ENCODE measurements around the gene NCAPH2.
"Not testable (repeated sequence)": the region's sequence is repeated elsewhere in the genome, so short reads cannot be mapped to it uniquely, and the experiment has no call there.

The NCAPH2 gene

DNA sequence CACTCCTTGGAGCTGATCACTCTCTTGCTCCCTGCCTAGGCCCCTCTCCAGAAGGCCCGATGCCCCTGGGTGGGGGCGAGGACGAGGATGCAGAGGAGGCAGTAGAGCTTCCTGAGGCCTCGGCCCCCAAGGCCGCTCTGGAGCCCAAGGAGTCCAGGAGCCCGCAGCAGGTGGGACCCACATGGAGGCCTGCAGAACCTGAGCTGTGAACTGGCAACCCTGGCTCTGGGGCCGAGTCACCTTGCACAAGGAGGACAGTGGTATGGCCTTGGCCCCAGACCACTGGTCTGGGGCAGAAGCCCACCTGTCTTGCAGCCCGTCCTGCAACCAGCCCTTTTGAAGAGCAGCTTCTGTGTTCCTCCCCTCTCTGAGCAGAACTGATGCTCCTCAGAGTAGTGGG lies 11.1 kb downstream of the NCAPH2 start:
- DNase-seq (ENCODE audit: low spot score), result no peak

DNA sequence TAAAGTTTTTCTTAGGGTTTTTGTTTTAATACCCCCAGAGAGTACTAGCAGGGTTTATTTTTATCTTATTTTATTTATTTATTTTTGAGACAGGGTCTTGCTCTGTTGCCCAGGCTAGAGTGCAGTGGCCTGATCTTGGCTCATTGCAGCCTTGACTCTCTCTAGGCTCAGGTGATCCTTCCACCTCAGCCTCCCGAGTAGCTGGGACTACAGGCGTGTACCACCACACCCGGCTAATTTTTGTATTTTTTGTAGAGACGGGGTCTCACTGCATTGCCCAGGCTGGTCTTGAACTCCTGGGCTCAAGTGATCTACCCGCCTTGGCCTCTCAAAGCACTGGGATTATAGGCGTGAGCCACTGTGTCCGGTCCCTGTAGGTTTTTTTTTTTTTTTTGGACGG lies 12.2 kb downstream of the NCAPH2 start:
- DNase-seq (ENCODE audit: low spot score), result not testable (repeated sequence)

DNA sequence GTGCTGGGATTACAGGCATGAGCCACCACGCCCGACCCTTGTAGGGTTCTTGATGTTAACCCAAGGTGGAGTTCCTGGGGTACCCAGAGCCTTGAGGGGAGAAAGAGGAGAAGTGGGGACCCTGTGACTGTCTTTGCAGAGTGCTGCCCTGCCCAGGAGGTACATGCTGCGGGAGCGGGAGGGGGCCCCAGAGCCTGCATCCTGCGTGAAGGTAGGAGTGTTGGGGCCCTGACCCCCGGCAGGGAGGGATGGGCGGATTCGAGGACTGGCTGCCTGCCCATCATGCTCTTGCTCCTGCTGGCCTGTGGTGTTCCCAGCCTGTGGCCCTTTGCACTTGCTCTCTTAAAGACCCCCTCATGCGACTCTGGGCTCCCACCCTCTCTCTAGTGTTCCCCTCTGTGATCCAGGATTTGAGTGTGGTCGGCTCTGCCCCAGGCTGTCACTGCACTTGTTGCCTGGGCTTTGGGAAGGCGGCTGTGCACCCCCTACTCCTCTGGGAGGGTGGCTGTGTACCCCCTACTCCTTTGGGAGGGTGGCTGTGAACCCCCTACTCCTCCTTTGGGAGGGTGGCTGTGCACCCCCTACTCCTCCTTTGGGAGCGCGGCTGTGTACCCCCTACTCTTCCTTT lies 12.9 kb downstream of the NCAPH2 start:
- DNase-seq (ENCODE audit: low spot score), result no peak

DNA sequence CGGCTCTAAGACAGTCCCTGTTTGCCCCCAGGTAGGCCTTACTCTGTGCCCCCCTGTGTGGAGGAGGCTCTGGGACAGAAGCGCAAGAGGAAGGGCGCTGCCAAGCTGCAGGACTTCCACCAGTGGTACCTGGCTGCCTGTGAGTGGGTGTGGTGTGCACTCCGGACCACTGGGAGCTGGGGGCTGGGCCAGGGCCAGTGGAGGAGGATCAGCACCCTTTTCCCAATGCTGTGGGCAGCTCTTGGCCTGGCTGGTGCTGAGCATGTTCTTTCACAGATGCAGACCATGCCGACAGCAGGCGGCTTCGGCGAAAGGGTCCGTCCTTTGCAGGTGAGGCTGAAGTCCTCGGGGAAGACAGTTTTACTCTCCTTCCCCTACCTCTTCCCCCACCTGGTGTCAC lies 13.7 kb downstream of the NCAPH2 start:
- DNase-seq (ENCODE audit: low spot score), result no peak

DNA sequence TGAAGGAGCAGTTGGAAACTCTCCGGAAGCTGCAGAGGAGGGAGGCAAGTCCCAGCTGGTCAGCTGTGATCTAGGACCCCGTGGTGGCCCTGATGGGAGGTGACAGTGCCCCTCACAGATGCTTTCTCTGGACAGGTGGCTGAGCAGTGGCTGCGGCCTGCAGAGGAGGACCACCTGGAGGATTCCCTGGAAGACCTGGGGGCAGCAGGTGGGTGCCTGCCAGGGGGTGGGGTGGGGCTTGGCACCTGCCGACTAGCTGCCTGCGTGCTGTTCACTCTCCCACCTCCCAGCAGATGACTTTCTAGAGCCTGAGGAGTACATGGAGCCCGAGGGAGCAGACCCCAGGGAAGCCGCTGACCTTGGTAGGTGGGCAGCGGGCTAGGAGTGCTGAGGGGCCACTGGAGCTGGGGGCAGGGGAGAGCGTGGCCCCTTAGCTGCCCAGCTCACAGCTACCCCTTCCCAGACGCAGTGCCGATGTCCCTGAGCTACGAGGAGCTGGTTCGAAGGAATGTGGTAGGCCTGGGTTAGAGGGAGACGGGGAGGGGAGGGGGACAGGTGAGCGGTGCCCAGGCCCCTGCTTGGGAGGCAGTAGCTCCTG lies 14.3 kb downstream of the NCAPH2 start:
- no peak for DNase-seq (ENCODE audit: low spot score)

DNA sequence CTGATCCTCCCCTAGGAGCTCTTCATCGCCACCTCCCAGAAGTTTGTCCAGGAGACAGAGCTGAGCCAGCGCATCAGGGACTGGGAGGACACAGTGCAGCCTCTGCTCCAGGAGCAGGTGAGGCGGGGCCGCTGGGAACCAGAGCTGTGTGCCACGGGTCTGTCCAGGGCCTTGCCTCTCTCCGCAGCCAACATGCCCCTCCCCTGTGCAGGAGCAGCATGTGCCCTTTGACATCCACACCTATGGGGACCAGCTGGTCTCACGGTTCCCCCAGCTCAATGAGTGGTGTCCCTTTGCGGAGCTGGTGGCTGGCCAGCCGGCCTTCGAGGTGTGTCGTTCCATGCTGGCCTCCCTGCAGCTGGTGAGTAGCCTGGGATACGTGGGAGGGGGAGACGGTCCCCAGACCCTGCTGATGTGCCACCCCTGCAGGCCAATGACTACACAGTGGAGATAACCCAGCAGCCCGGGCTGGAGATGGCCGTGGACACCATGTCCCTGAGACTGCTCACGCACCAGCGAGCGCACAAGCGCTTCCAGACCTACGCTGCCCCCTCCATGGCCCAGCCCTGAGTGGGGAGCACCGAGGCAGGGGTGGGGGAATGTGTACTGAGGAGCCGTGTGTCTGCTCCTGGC lies 14.9 kb downstream of the NCAPH2 start:
- no peak for DNase-seq (ENCODE audit: low spot score)

DNA sequence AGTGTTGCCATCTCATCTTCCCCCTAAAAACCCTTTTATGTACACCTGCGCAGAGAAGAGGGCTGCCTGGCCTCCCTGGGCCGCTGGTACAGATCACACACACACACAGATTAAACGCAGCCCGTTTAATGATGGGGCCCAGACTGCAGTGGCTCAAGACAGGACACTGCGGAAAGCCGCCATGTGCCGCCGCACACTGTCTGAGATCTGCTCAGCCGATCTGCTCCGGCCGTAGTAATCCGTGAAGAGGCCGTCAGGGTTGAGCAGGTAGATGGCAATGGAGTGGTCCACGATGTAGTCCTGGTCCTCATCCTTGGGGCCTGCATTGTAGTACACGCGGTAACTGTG lies 15.4 kb downstream of the NCAPH2 start:
- no peak for DNase-seq (ENCODE audit: low spot score)

DNA sequence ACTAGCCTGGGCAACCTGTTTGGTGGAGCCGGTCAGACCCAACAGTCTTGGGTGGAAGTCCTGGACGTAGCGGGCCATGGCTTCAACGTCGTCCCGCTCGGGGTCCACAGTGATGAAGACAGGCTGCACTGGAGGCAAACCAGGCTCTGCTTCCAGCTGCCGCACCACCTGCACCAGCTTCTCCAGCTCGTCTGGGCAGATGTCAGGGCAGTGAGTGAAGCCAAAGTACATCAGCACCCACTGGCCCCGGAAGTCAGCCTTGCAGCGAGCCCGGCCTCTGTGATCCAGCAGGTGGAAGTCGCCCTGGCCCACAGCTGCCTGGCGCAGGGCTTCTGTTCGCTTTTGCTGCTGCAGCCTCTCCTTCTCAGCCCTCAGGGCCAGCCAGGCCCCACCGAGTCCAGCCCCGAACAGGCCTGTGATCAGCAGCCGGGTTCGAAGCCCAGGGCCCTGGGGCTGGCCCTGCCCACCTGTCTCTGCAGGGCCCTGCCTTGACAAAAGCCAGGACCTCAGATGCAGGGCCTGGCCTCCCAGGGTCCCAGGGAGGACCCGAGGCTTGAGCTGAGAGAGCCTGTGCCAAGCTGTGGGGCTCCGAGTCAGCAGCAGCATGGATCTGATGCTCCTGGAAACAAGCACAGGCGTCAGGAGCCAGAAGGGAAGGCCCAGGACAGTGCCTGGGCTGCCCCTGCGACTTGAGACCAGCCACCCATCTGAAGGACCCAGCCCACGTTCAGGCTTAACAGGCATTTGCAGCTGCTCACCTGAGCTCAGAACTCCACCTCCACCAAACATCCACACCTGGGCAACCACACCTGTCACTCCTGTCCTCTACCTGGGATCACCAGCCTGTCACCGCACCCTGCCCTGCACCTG lies 16.0 kb downstream of the NCAPH2 start:
- DNase-seq (ENCODE audit: low spot score), result no peak

DNA sequence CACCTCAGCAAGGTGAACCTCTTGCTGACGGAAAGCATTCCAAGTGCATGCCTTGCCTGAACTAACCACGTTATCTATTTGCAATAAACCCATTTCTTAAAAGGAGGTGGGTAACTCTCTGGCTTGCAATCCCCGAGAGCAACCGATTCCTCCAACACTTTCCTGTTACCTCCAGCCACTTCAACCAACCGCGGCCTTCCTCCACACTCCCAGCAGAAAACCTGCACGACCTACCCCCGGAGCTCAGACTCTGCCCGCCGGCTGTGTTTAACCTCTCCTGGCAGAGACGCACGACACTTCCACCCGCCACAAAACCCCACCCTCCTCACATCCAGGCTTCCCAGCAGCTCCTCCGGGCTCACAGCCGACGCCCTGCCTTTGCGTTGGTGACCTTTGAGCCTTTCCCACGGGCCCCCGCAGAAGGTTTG lies 16.7 kb downstream of the NCAPH2 start:
- DNase-seq (ENCODE audit: low spot score), result no peak

DNA sequence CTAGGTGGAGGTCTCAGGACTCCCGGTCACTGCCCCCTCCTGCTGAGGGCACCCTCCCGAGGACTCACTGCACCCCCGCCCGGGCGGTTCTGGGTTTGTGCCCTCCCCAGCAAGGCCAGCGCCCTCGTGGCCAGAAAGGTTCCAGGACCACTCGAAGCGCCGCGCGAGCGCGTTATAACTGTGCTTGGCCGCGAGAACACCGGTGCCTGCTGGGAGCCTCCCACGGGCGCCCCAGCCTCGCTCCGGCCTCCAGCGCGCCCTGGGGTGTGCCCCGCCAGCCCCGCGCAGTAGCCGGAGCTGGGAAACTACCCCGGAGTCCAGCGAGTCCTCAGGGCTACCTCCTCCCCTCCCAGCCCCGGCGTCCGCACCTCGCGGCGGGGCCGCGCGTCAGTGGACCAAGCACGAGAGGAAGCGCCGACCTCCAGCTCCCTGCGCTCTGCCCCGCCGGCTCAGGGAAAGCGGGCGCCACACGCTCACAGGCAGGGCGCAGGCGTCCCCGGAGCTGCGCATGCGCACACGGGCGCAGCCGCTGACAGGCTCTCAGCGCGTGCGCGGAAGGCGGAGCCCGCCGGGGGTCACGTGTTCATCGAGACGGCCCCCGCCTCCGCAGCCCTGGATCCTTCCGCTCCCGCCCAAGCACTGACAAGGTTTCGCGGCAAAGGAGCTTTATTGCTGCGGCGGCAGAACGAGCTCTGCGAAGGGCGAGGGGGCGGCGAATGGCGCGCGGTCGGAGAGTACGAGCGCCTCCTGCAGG lies 17.3 kb downstream of the NCAPH2 start, which contains the start of gene SCO2:
Gene SCO2, minus strand, starts transcription at position 495 of the 754 bp plus-strand sequence. CDS start 1,187 bp downstream, outside the sequence.
- peak; percentile 95 for DNase-seq (ENCODE audit: low spot score)

DNA sequence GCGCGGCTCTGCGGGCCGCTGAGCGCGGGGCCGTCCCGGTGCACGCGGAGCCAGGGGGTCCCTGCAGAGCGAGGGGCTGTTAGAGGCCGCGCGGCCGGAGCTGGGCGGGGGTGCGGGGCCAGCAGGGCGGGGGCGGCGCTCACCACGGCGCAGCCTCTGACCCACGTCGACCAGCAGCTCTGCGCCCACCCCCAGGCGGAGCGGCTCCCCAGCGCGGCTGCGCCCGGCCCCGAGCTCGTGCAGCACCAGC lies 17.8 kb downstream of the NCAPH2 start:
- no peak for DNase-seq (ENCODE audit: low spot score)

DNA sequence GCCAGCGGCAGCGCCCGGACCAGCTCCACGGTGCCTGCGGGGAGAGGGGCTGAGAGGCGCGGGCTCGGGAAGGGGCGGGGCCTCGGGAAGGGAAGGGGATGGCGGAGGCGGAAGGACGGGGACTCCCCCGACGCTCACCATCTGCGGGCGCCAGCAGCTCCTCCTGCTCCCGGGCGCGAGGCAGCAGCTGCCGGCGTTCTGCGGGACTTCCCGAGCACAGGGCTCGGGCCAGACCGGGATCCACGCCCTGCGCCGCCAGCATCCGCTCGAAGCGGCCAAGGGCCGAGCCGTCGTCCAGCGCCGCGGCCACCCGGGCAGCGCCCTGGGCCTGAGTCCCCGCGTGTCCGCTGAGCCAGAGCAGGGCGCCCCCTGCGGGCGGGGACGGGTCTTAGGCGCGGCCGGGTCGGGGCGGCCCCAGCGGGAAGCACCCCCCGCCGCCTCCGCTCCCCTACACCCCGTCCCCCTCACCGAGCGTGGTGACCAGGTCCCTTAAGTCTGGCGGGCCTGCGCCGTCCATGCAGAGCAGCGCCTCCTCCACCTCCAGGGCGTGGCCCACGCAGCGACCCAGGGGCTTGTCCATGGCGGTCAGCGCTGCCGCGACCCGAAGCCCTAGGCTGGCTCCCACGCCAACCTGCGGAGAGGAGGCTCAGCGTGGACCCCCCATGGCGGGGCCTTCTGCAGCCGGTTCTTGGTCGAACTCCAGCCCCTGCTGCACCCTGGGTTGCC lies 18.2 kb downstream of the NCAPH2 start:
- DNase-seq (ENCODE audit: low spot score), result peak; percentile 57

DNA sequence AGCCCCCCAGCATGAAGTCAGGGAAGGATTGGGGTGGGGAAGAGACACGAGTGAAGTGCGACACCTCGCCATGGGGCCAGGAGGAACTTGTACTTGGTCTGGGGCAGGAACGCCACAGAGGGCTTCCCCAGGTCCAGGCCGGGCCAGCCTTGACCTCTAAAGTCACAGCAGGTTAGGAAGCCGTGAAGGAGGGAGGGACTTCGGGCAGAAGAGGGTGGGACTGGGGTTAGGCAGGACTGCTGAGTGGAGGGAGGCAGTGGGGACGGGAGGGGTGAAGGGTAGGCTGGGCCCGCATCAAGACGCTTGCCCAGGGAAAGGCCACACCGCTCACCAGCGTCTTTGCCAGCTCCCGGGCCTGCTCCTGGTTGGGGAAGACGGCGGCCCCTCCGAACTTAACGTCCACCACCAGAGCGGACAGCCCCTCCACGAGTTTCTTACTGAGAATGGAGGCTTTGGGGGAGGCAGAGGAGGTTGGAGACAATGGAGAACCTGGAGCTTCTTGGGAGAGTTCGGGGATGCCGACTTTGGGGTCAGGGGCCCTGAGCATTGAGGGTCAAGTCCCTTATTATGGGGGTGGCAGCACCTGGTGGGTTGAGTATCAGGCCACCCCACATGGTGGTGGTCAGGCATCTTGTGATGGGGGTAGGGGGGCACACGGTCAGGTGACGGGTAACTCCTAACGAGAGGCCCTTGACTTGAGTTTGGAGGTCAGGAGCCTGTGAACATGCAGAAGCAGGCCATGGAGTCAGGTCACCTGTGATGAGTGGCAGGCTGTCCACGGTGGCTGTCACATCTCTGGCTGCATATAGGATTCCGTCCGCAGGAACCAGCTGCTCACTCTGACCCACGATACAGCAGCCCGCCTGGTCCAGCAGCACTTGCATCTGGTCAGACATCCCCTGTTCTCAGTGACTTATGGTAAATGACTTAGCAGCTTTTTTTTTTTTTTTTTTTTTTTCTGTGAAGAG lies 19.1 kb downstream of the NCAPH2 start:
- no peak for DNase-seq (ENCODE audit: low spot score)

DNA sequence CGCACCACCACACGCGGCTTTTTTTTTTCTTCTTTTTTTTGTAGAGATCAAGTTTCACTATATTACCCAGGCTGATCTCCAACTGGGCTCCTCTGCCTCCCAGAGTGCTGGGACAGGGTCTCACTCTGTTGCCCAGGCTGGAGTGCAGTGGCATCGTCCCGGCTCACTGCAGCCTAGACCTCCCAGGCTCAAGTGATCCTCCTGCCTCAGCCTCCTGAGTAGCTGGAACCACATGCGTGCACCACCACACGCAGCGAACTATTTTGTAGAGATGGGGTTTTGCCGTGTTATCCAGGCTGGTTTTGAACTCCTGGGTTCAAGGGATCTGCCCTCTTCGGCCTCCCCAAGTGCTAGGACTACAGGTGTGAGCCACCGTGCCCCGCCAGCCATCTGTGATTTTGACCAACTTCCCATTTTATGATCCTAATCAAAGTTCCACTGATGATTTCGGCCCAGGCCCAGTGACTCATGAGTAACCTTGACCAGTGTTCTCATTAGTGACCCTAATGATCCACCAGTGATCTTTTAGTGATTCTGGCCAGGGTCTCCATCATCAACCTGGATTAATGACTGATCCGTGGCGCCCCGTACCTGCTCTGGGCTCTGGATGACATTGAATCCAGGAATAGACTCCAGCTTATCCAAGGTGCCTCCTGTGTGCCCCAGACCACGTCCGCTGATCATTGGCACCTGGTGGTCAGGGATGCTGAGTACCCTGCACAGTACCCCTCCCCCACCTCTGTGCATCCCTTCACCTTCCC lies 20.1 kb downstream of the NCAPH2 start:
- no peak for DNase-seq (ENCODE audit: low spot score)

DNA sequence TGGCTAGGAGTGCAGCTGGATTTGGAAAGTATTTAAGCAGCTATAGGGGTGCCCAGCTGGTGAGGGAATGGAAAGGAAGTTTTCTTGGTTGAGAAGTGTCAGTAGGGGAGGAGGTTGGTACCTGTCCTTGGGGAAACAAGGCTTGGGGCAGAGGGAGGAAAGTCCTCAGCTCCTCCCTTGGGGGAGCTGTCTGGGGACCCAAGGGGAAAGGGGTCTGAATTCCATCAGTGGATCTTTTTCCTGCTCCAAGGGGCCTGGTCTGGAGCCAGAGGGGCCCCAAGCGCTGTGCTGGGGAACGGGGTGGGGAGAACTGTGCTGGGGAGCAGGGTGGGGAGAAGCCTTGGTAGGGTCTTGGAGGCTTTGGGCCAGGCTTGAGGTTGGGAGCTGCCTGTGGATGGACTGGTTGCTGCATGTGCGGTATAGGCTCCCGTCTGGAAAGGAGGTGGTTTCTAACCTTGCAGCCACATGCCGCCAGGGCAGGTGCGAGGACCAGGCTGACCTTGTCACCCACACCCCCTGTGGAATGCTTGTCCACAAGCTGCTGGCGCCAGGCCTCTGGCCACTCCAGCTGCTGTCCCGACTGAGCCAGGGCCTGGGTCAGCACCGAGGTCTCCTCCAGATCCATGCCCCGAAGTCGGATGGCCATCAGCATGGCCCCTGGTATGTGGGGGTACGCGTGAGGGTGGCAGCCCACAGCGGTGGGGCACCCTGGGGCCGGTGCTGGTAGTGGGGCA lies 20.8 kb downstream of the NCAPH2 start:
- no peak for DNase-seq (ENCODE audit: low spot score)

DNA sequence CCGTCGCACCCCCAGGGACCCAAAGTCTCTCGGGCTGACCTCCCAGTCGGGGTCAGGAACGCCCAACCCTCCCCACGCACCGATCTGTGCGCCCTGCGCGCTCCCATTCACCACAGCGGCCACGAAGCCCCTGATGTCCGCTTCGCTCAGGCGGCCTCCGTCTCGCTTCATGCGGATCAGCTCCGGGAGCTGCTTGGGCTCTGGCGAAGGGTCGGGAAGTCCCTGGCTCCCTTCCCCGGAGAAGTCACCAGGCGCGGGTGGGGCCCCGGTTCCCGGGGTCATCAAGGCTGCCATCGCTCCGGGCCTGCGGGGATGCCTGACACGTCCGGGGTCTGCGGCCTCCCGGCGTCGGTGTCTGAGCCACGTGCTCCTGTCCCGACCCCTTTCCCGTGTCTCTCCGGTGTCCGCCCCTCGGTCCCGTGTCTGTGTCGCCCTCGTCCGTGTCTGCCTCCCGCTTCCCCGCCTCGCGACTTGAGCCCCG lies 21.4 kb downstream of the NCAPH2 start:
- DNase-seq (ENCODE audit: low spot score), result no peak

DNA sequence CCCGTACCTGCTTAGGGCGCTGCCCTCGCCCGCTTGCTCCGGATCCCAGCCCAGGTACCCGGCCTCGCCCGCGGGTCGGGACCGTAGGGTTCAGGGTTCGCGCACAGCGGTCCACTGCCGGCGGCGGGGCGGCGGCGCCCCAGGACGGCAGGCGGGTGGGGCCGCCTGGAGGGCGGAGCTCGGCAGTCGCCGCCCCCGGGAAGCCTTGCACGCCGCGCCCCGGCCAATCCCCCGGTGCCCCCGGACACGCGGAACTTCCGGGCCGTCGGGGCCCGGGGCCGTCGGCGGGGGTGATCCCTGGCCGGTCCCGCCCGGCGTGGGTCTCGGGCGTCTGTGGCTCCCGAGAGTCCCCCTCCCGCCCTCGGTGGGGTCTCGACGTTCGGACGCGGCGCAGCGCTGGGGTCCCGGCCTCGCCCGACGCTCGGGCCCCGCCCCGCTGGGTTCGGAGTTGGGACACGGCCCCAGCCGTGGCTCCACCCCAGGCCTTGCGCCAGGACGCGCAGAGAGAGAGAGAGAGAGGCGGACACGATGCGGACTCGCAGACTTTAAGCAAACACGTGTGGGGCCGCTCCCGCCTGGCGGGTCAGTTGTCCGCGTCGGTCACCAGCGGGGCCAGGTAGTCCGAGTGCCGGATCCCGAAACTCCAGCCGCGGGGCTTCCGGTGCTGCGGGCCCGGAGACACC lies 22.0 kb downstream of the NCAPH2 start, which contains the start of gene TYMP:
Gene TYMP, minus strand, starts transcription at position 116 of the 683 bp plus-strand sequence. CDS start 303 bp downstream, outside the sequence.
- no peak for DNase-seq (ENCODE audit: low spot score)

DNA sequence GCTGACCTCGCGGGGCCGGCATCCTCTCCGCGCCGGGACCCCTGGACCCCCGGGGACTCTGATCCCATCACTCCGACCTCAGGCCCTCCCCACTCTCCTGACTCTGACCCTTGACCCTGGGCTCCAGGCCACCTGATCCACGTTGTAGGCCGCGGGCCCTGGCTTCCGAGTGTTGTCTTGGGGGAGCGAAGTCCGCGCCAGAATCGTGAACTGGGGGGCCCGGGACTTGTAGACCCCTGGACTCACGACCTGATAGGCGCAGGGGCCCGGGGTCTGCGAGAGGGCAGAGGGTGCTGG lies 22.5 kb downstream of the NCAPH2 start:
- no peak for DNase-seq (ENCODE audit: low spot score)
